T-helper 2 cell treated with Interferon-gamma antibody and Interleukin-4, amounts not matched to agents 100 ng/mL and 5 ng/mL, for 36 hours (primary cell): ENCODE results near the gene CCDC136. TPM values are rescaled to one million over a fixed set of nuclear protein-coding genes. Genes with fewer than 3 reads are reported as not detected.

Experiments
- intact Hi-C: fragments of 100-400 bp; cut with micrococcal nuclease; formaldehyde crosslinking; loops from one replicate; pipeline ENCODE4 v1.15.1; 2023
- total RNA-seq: library from RNA; stranded (reverse); gene quantifications from 2 replicates; pipeline ENCODE4 v1.2.3, GENCODE V29; 2022

The CCDC136 gene
- total RNA-seq, 1 donor from 2014 or later, result 13.5 TPM

GRCh38 chr7:128777156-128778123, 14.3 kb upstream of the CCDC136 start:
- intact Hi-C loops, result no loop called here

- intact Hi-C loops, result no loop called here
Observed at GRCh38 chr7:128778946-128779345, 12.8 kb upstream of the CCDC136 start.

GRCh38 chr7:128781126-128781525, 10.6 kb upstream of the CCDC136 start:
- intact Hi-C loops, result no loop called here

- intact Hi-C loops, result no loop called here
Observed at GRCh38 chr7:128781851-128782250, 9.9 kb upstream of the CCDC136 start.

- intact Hi-C loops, result no loop called here
Observed at GRCh38 chr7:128783143-128783861, 8.5 kb upstream of the CCDC136 start.

- intact Hi-C loops, result no loop called here
Observed at GRCh38 chr7:128785738-128786137, 6.0 kb upstream of the CCDC136 start.

- intact Hi-C loops, result no loop called here
Observed at GRCh38 chr7:128788446-128789412, 3.0 kb upstream of the CCDC136 start.

- intact Hi-C loops, result loop anchor here (1.0 to 10.0 kb wide), 3 partner anchors 51 to 1654 kb away; partner anchors contain the start of genes ATP6V1F, CALU and CEP41
Observed at GRCh38 chr7:128790315-128791041, 1.3 kb upstream of the CCDC136 start.

GRCh38 chr7:128791972-128792327, 182 bp downstream of the CCDC136 start:
- intact Hi-C loops, result loop anchor here (1.0 to 10.0 kb wide), 3 partner anchors 53 to 1653 kb away; partner anchors contain the start of genes ATP6V1F, CALU and CEP41

- intact Hi-C loops, result loop anchor here (10.0 kb wide), 1 partner anchor 1652 kb away; the partner anchor contains the start of gene CEP41
Observed at GRCh38 chr7:128792471-128793180, 858 bp downstream of the CCDC136 start.

- intact Hi-C loops, result loop anchor here (10.0 kb wide), 1 partner anchor 1652 kb away; the partner anchor contains the start of gene CEP41
Observed at GRCh38 chr7:128793181-128793547, 1.4 kb downstream of the CCDC136 start.

- intact Hi-C loops, result loop anchor here (1.0 to 10.0 kb wide), 2 partner anchors 89 to 1651 kb away; partner anchors contain the start of gene CEP41
Observed at GRCh38 chr7:128794020-128794419, 2.3 kb downstream of the CCDC136 start.

- intact Hi-C loops, result loop anchor here (1.0 to 10.0 kb wide), 2 partner anchors 89 to 1650 kb away; partner anchors contain the start of gene CEP41
Observed at GRCh38 chr7:128794436-128794835, 2.7 kb downstream of the CCDC136 start.

- intact Hi-C loops, result loop anchor here (10.0 kb wide), 1 partner anchor 1650 kb away; the partner anchor contains the start of gene CEP41
Observed at GRCh38 chr7:128795129-128795528, 3.4 kb downstream of the CCDC136 start.

- intact Hi-C loops, result loop anchor here (10.0 kb wide), 1 partner anchor 1648 kb away; the partner anchor contains the start of gene CEP41
Observed at GRCh38 chr7:128796327-128796726, 4.6 kb downstream of the CCDC136 start.

- intact Hi-C loops, result loop anchor here (10.0 kb wide), 1 partner anchor 1645 kb away; the partner anchor contains the start of gene CEP41
Observed at GRCh38 chr7:128799451-128799850, 7.7 kb downstream of the CCDC136 start.

GRCh38 chr7:128800567-128800966, 8.8 kb downstream of the CCDC136 start:
- intact Hi-C loops, result no loop called here

- intact Hi-C loops, result no loop called here
Observed at GRCh38 chr7:128801003-128801402, 9.2 kb downstream of the CCDC136 start.
